HG03378 (cell line): ENCODE data around the gene RNF186.
"Not testable (repeated sequence)": the region's sequence is repeated elsewhere in the genome, so short reads cannot be mapped to it uniquely, and the experiment has no call there.

ENCODE experiments used
- ATAC-seq: cut with Tn5 transposase; IDR thresholded peaks from one replicate; pipeline ENCODE4 v1.9.1; 2021; ENCODE audit warnings: mild to moderate bottlenecking, moderate library complexity; ENCODE audit not compliant: unreplicated experiment

Gene RNF186

GRCh38 chr1:19825298-19825697 is 10.2 kb upstream of the RNF186 start:
- no peak for ATAC-seq

- no peak for ATAC-seq
Observed at GRCh38 chr1:19824541-19824940, 9.5 kb upstream of the RNF186 start.

- ATAC-seq: no peak
Observed at GRCh38 chr1:19824036-19824435, 9.0 kb upstream of the RNF186 start.

GRCh38 chr1:19819701-19820100 is 4.6 kb upstream of the RNF186 start:
- no peak for ATAC-seq

- ATAC-seq: no peak
Observed at GRCh38 chr1:19818324-19818723, 3.2 kb upstream of the RNF186 start.

- no peak for ATAC-seq
Observed at GRCh38 chr1:19817160-19817559, 2.1 kb upstream of the RNF186 start.

GRCh38 chr1:19816737-19817086 is 1.6 kb upstream of the RNF186 start:
- ATAC-seq: not testable (repeated sequence)

- ATAC-seq: no peak
Observed at GRCh38 chr1:19815801-19816736, 986 bp upstream of the RNF186 start.

- no peak for ATAC-seq
Observed at GRCh38 chr1:19814244-19814661, 830 bp downstream of the RNF186 start.

- ATAC-seq: no peak
Observed at GRCh38 chr1:19813643-19813960, 1.5 kb downstream of the RNF186 start.

- no peak for ATAC-seq
Observed at GRCh38 chr1:19812875-19813642, 2.0 kb downstream of the RNF186 start.

GRCh38 chr1:19811206-19811851 is 3.8 kb downstream of the RNF186 start:
- no peak for ATAC-seq

GRCh38 chr1:19809044-19809750 is 5.9 kb downstream of the RNF186 start:
- no peak for ATAC-seq

GRCh38 chr1:19808351-19808750 is 6.7 kb downstream of the RNF186 start:
- no peak for ATAC-seq

GRCh38 chr1:19804831-19805251 is 10.2 kb downstream of the RNF186 start:
- no peak for ATAC-seq

GRCh38 chr1:19802269-19802668 is 12.8 kb downstream of the RNF186 start:
- no peak for ATAC-seq

GRCh38 chr1:19800076-19800804 is 14.8 kb downstream of the RNF186 start:
- no peak for ATAC-seq

- ATAC-seq: no peak
Observed at GRCh38 chr1:19799230-19800075, 15.6 kb downstream of the RNF186 start, which contains the start of gene TMCO4. Gene TMCO4 (minus strand): TSS chr1:19799916. CDS start chr1:19780758, 19,158 bp downstream.

- ATAC-seq: no peak
Observed at GRCh38 chr1:19798486-19799229, 16.4 kb downstream of the RNF186 start.
